ENCODE measurements around the gene AVEN.

AVEN gene

DNA sequence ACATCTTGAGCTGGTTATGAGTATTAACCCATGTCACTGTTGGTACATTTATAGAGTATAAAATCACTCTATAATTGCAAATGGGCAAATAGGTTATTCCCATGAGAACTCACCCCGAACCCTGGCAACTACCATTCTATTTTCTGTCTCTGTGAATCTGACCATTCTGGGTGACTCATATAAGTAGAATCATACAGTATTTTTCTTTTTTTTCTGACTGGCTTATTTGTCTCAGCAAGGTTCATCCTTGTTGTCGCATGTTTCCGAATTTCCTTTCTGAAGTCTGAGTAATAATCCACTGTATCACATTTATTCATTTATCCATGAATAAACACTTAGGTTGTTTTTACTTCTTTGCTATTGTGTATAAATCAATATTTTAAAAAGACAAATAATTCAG lies 130.6 kb downstream of the AVEN start:
- DNase-seq = no peak

- no peak for DNase-seq
Observed at GRCh38 chr15:33907326-33907725, 131.7 kb downstream of the AVEN start.

DNA sequence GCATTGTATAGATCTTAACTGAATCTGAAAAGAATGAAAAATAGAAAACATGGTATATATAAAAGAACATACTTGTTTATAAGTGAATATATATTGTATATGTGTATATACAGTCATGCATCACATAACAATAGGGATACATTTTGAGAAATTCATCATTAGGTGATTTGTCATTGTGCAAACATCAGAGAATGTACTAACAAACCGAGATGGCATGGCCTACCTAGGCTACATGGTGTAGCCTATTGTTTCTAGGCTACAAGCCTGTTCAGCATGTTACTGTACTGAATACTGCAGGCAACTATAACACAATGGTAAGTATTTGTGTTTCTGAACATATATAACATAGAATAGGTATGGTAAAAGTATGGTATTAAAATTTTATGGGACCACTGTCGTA lies 135.3 kb downstream of the AVEN start:
- no peak for DNase-seq

- no peak for DNase-seq
Observed at GRCh38 chr15:33902043-33902442, 137.0 kb downstream of the AVEN start.

DNA sequence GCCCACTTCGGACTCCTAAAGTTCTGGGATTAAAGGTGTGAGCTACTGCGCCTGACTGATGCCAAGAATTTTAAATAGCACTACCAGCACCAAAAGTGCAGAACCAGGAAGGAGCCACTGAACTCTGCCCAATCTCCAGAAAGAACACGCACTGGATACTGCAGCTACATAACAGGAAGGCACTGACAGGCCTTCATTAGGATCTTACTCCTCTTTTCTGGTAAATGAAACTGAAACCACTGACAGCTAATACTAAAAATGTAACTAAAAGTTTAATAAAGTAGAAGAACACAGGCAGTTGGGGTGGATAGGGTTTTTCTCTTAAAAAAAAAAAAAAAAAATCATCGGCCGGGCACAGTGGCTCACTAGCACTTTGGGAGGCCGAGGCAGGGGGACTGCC lies 144.8 kb downstream of the AVEN start:
- no peak for DNase-seq

GRCh38 chr15:33888176-33888575 lies 150.8 kb downstream of the AVEN start:
- no peak for DNase-seq

- no peak for DNase-seq
Observed at GRCh38 chr15:33882921-33883320, 156.1 kb downstream of the AVEN start.

DNA sequence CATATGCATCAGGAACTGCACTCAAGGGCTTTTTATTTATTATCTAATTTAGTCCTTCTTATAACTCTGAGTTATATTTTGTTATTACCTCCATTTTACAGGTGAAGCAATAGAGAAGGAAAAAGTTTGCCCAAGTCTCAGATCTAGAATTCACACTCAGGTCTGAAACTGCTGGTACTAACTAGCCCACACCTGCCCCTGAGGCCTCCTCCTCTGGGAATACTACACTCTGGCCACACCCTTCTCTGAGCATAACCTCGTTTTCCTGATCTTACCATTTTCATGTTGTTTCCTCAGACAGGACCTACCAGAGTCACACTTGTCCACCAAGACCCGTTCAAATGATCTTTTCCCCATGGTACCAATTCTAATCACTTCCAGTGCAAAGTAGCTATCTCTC lies 164.8 kb downstream of the AVEN start:
- no peak for DNase-seq

DNA sequence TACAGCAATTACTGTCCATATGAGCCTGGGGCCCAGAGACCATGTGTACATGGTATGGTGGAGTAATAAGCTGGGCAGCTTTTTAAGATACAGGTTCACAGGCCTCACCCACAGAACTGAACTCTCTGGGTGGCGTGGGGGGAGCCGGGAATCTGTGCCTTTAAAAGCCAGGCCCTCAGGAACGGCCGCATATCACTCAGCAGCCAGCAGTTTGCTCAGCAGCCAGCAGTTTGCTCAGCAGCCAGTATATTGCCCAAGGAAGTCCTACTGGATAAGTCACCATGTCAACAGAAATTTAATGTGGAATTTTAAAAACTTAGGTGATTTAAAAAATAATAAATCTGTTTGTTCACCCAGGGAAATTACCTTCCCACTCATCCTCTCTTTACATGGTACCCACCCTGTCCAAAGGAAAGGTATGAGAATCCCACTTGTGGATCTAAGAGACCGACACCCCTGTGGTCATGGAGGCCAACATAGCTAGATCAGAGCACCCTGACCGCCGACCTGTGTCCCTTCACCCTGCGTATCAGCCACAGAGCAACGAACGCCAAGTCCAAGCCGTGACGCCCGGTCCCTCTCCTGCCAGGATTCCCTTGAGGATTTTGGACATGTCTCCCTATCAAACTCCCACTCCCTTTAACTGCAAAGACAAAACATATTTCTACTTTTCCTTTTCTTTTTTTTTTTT lies 166.4 kb downstream of the AVEN start:
- DNase-seq = no peak

DNA sequence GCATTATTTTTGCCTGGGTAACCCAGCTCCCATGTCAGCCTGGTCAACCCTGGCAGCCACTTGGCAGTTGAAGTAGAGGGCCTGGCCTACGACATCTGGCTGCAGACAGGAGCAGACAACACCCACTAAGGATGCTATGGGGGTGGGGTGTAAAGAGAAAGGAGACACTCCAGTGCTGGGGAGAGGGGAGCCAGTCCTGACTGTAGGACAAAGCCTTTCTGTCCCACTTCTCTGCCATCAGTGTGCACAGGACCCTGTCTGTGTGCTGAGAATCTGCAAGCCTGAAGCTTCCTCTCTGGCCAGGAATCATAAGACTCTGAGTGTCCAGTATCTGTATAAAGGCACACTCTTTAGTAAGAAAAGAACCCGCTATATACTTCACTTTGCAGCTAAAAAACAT lies 167.0 kb downstream of the AVEN start:
- DNase-seq = no peak

DNA sequence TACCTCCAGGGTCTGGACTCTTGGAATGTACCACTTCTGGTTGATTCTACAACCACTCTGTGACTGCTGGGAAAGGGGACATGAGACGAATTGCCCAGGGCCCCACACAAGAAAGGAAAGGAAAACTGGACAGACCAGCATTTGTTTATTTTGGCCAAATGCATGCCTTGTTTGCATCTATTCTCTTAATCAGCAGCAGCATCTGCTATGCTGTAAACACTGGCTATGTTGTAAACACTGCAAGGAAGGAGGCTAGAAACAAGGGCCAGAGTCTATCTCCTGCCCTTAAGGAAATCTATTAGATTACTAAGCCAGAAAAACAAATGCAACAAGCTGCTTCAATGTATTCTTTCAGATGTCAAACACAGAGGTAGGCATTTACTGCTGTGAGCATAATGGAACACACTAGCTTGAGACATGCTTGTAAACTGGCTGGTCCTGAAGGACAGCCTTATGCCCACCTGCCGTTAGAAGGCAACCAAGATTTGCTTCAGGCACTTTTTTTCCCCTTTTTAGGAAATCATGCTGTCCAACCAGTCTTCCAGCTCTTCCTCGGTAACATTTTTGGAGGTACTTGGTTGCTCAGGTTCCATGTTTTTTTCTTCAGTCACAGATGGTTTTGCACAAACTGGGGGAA lies 172.8 kb downstream of the AVEN start:
- no peak for DNase-seq

GRCh38 chr15:33865416-33865815 lies 173.6 kb downstream of the AVEN start:
- no peak for DNase-seq

- DNase-seq = no peak
Observed at GRCh38 chr15:33864360-33865075, 174.5 kb downstream of the AVEN start.

GRCh38 chr15:33860754-33861153 lies 178.2 kb downstream of the AVEN start:
- DNase-seq = no peak

GRCh38 chr15:33859992-33860545 lies 178.9 kb downstream of the AVEN start:
- DNase-seq = no peak

GRCh38 chr15:33858836-33859235 lies 180.2 kb downstream of the AVEN start:
- no peak for DNase-seq

- no peak for DNase-seq
Observed at GRCh38 chr15:33857726-33858125, 181.3 kb downstream of the AVEN start.

DNA sequence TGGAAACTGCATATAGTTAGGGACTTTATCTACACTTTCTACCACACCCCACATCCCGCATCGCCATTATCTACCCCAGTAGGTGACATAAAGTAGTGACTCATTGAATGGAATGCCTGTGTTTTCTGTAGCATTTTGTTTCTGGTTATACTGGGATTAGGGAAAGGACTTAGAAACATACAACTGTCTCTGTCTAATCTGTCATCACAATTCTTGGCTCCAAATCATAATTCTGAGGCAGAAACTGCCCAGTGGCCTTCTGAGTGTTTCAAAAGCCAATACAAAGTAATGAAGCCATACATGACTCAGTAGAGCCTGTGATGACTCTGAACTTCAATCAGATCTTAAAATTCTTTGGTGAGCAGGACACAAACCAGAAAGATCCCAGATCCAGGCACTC lies 186.4 kb downstream of the AVEN start:
- no peak for DNase-seq

DNA sequence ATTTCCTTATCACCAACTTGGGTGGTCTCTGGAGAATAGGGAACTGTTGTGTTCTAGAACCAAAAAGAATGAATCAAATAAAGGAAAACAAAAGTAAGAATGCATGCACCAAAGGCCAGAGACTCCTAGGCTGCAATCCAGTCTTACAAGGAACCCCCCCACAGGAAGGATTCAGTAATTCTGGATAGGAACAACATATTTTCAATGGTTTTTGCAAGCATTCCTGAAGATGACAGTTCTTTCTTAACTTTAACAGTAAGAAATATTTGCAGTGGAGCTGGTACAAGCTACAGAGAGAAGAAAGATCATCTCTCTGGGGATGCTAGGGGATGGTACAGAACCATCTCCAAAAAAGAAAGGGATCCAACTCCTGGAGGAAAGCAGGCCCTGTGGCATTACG lies 186.9 kb downstream of the AVEN start:
- no peak for DNase-seq

GRCh38 chr15:33851079-33851478 lies 187.9 kb downstream of the AVEN start:
- DNase-seq = no peak

DNA sequence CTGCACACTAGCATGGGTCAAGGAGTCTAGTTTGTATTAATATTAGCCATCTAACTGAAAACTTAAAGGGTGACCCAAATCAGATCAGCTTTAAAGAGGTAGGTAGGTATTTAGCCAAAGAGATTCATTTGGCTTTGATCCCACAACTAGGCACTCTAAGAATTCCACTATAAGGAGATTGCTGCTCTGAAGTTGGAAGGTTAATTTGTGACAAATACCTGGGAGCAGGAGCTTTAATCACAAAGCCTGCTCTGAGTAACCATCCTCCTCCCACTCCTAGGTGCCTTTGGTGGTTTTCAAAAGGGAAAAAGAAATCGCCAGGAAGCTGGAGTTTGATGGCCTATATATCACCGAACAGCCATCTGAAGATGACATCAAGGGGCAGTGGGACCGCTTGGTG lies 191.0 kb downstream of the AVEN start:
- DNase-seq = no peak

DNA sequence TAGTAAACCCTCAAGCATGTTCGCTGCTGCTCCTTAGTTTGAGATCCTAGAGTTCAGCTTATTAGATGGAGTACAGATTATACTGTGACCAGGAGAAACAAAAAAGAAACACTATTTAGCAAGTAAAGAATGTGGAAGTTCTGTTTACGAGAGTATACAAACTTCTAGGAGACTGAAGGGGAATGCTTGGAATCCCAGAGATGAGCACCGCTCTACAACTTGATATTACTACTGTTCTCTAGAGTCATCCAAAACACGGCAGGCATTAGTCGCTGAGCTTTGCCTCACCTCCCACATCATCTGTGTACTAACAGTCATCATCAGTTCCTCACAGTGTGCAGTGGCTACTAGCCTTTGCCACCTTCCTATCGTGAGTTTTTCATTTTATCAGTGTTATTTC lies 192.1 kb downstream of the AVEN start:
- no peak for DNase-seq

GRCh38 chr15:33846142-33846541 lies 192.9 kb downstream of the AVEN start:
- no peak for DNase-seq

DNA sequence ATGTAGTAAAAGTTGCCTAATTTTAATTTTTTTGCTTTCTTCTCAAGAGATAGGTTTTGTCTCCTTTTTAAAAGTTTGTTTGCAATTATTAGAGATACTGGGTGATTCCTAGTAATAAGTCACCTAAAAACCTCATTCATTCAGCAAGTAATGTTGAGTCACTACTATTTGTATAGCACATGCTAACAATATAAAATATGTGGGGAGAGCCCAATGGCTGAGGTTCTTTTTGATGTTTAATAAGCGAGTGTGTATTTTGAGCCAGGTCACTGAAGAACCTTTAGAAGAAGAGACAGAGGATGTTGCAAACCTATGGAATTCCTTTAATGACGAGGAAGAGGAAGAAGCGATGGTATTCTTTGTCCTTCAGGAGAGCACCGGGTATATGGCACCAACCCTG lies 194.4 kb downstream of the AVEN start:
- no peak for DNase-seq
